ENCODE results near the gene PALLD.

DNA sequence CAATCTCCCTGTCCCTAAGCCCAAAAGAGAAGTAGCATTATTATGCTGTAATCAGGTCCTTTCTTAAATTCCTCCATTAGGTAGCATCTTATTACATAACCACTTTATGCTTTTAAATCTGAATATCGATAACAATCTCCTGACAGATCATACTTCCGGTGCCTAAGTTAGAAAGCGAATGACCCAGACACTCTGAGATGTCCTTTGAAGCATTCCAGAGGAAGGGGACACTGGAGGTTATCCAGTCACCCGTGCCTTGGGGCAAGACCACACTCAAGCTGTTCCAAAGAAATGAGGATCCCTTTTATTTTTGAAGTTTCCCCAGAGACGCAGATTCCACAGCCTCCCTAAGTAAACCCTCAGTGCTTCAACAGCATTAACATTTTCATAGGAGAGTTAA is 125.7 kb downstream of the PALLD start:
- TF ChIP-seq EZH2phosphoT487 (IDR thresholded peaks at IDR 0.05; ENCODE audit: insufficient read depth, low read depth) (no peak), EZH2 (IDR thresholded peaks at IDR 0.05; ENCODE audit: insufficient read depth, poor library complexity, severe bottlenecking) (no peak)

Data from GM23248 (cell line).